22Rv1 (cell line): Measurements from ENCODE around the gene MAST4.

ENCODE experiments used
- CTCF ChIP-seq: fragments of 450-650 bp; IDR thresholded peaks from 2 replicates; pipeline ENCODE4 v1.5.1; 2017; ENCODE audit warnings: mild to moderate bottlenecking
- ZFX ChIP-seq: fragments of 450-650 bp; IDR thresholded peaks from 2 replicates; pipeline ENCODE4 v1.6.1; 2017; ENCODE audit warnings: antibody characterized with exemption, borderline replicate concordance

GRCh38 chr5:67154556-67155206, 558.5 kb downstream of the MAST4 start:
- TF ChIP-seq CTCF (no peak), ZFX (no peak)
